Ovary (tissue), 3 donors: ENCODE measurements around the gene MORF4L1.

Experiments used
- POLR2A ChIP-seq: fragments of 450-650 bp; IDR thresholded peaks from one replicate; pipeline ENCODE4 v1.6.1; 2017; ENCODE audit warnings: antibody characterized with exemption, mild to moderate bottlenecking, moderate library complexity
- TF ChIP-seq, protein P1 (sequence below), 3 donors: fragments of 450-650 bp in 2 of 3; fragments of 200-600 bp in 1 of 3; IDR thresholded peaks; one replicate each; pipeline versions ENCODE4 v1.5.1 to v1.8.0; 2016 to 2022; ENCODE audit warnings: antibody characterized with exemption in 3 of 3, mild to moderate bottlenecking in 1 of 3
- donor health status: DM: no; HTN: no; CAD: no.

DNA sequence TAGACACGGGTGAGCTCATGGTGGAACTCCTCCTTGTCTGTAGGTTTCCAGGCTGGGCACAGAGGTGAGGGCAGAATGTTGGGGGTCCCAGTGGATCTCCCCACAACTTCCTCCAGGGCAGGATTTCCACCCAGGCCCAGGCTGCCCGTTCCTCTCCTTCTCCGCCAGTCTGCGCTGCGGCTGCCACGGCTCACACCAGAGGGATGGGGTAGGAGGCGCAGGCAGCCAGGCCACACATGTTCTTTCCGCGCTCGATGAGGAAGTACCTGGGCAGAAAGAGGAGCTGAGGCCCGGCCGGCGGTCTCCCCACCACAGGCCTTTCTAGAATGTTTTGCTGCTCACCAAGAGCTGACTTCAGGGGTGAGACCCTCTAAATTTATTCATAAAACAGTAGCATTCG lies 49.2 kb downstream of the MORF4L1 start:
- no peak for TF ChIP-seq POLR2A
- TF ChIP-seq, protein P1, sequence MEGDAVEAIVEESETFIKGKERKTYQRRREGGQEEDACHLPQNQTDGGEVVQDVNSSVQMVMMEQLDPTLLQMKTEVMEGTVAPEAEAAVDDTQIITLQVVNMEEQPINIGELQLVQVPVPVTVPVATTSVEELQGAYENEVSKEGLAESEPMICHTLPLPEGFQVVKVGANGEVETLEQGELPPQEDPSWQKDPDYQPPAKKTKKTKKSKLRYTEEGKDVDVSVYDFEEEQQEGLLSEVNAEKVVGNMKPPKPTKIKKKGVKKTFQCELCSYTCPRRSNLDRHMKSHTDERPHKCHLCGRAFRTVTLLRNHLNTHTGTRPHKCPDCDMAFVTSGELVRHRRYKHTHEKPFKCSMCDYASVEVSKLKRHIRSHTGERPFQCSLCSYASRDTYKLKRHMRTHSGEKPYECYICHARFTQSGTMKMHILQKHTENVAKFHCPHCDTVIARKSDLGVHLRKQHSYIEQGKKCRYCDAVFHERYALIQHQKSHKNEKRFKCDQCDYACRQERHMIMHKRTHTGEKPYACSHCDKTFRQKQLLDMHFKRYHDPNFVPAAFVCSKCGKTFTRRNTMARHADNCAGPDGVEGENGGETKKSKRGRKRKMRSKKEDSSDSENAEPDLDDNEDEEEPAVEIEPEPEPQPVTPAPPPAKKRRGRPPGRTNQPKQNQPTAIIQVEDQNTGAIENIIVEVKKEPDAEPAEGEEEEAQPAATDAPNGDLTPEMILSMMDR (IDR thresholded peaks at IDR 0.05), result no peak
